Embryonic facial prominence (tissue), 1 donor: ENCODE measurements around the gene PPM1N.
A peak's percentile ranks its signal among the peaks of the same experiment; 100 is the strongest.

Experiments
- DNase-seq: peaks from one replicate; pipeline ENCODE4 v3.0.0-alpha.2; 2016; ENCODE audit errors: extremely low spot score

The PPM1N gene, protein sequence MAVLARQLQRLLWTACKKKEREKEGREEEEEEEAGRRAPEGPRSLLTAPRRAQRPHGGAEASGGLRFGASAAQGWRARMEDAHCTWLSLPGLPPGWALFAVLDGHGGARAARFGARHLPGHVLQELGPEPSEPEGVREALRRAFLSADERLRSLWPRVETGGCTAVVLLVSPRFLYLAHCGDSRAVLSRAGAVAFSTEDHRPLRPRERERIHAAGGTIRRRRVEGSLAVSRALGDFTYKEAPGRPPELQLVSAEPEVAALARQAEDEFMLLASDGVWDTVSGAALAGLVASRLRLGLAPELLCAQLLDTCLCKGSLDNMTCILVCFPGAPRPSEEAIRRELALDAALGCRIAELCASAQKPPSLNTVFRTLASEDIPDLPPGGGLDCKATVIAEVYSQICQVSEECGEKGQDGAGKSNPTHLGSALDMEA

DNA sequence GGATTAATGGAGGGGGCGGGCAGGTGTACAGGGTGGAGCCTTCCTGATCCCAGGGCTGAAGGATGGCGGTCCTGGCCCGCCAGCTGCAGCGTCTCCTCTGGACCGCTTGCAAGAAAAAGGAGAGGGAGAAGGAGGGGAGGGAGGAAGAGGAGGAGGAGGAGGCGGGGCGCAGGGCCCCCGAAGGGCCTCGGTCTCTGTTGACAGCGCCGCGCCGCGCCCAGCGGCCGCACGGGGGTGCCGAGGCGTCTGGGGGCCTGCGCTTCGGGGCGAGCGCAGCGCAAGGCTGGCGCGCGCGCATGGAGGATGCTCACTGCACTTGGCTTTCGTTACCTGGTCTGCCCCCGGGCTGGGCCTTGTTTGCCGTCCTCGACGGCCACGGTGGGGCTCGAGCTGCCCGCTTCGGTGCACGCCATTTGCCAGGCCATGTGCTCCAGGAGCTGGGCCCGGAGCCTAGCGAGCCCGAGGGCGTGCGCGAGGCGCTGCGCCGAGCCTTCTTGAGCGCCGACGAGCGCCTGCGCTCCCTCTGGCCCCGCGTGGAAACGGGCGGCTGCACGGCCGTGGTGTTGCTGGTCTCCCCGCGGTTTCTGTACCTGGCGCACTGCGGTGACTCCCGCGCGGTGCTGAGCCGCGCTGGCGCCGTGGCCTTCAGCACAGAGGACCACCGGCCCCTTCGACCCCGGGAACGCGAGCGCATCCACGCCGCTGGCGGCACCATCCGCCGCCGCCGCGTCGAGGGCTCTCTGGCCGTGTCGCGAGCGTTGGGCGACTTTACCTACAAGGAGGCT is at the start of gene PPM1N:
PPM1N (plus strand) TSS at position 33 of the 785 bp plus-strand sequence; CDS start at position 63, 30 bp downstream.
- DNase-seq: no peak

DNA sequence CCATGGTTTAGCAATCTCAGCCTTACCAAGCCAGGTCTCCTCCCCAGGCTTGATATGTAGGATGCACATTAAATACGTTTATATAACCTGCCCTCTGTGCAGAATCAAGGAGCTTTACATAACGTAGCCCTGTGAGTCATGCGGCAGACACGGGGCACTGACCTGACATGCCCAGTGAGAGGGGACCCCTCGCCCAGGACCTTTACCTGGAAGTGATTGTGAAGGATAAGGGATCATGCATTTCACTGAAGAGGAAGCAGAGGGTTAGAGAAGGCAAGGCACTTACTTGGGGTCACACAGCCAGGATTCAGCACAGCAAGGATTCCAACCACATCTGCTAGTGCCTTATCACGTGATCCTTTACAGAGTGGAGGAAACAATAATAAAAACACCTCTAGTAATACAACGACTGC is 49.4 kb upstream of the PPM1N start:
- DNase-seq: no peak

DNA sequence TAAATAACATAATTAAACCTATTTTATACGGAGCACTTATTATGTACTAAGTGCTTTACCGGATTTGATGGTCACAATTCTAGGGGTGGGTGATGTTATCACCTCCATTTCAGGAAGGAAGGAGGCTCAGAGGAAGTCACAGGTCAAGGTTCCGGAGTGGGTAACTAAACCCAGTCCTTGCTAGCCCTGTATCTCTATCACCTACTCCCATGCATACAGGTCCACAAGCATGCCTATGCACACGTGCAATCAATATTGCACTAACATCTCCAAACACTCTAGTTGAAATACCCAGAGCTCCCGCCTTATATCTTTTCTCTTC is 48.3 kb upstream of the PPM1N start:
- DNase-seq: no peak

DNA sequence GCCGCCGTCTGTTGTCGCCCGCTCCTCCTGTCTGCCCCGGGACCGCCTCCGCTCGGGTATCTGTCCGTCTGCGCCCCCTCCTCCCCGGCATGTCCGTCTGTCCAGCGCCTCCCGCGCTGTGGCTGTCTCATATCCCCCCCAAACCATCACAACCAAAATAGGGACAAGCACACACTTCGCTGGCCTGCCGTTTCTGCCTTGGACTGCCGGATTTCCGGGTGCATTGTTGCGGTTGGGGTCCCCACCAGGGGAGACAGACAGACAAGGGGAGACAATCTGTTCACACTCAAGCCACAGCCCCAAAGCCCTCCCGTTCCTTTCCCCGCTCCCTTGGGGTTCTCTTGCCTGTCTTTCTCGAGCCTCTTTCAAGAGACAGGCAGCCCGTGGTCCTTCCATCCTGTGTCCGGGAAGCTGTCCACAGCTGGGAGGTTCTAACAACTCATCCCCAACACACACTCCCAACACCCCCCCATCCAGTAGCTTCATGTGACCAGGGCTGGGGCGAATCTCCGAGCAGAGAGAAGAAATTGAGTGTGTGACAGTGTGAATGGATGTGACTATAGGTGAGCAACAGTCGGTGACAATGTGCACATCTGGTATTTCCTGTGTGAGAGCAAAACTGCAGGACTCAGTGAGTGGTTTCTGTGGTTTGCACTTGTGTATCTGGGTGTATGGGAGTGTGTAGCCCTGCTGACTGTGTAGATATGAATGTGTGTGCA is 47.0 kb upstream of the PPM1N start:
- no peak for DNase-seq

DNA sequence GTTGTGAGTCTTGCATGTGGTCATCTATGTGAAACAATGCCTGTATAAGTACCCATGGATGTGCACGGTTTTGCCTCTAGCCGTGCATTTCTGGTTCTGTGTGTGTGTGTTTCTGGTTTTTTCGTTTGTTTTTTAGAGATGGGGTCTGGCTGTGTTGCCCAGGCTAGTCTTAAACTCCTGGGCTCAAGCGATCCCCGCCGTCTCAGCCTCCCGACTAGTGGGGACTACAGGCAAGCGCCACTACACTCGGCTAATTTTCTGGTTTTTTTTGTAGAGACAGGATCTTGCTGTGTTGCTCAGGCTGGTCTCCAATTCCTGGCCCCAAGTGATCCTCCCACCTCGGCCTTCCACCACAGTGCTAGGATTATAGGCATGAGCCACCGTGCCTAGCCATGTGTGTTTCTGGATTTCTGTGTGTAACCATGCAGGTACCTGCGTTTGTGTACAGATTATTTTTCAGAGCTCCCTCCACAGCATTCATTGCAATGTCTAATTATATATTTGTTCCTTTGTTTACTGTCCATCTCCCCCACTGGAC is 46.3 kb upstream of the PPM1N start:
- DNase-seq: no peak

DNA sequence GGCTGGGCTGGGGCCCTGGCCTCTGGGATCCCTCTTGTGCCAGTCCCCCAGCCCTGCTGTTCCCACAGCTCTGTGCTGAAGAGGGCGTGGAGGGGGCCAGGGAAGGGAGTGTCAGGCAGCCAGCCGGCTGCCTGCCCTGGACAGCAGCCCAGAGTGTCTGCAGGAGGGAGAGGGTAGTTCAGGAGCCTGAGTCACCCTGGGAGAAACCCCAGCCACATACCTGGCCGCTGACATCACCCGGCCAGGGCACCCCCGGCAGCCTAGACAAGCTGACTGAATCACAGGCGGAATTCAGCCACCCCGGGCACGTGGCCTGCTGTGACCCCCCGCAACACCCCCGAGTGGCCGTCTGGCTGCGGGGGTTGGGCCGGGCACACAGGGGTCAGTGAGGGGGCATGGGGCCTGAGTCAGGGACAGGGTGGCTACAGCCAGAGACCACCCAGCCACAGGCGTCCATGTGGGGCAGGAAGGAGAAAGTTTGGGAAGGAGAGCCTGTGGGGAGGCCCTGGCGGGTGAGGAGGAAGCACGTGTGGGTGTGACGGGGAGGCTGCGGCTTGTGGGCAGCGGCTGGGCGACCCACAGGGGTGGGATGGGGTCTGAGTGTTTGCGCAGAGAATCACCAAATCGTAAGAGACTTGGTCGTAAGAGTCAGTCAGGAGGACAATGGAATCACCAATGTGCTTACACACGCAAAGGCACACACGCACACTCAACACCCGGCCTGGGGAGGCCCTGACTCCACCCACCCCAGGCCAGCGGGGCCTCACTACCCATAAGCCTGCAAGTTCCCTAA is 42.3 kb upstream of the PPM1N start:
- DNase-seq: no peak

DNA sequence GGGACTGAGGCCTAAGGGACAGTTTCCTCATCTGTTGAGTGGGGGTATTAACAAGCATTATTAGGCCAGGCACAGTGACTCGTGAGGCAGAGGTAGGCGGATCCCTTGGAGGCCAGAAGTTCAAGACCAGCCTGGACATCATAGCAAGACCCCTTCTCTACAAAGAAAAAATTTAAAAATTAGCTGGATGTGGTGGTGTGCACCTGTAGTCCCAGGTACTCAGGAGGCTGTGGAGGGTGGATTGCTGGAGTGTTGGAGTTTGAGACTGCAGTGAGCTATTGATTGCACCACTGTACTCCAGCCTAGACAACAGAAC is 41.8 kb upstream of the PPM1N start:
- DNase-seq: no peak

DNA sequence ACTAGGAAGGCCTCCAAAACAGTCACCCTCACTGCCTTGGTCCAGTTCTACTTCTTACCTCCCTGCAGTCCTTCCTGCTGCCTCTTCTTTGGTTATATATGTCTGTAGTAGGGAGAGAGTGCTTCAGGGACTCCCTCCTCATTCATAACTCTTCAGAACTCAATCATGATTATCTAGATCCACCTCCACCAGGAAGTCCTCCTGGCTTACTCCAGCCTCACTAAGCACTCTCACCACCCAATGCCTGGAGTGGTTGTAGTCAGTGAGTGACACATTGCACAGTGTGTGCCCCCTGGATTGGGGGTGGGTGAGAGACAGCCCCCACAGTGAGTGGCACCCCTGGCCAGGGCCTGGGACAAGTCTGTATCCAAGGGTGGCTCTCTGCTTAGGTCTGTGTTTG is 40.5 kb upstream of the PPM1N start:
- DNase-seq: no peak

DNA sequence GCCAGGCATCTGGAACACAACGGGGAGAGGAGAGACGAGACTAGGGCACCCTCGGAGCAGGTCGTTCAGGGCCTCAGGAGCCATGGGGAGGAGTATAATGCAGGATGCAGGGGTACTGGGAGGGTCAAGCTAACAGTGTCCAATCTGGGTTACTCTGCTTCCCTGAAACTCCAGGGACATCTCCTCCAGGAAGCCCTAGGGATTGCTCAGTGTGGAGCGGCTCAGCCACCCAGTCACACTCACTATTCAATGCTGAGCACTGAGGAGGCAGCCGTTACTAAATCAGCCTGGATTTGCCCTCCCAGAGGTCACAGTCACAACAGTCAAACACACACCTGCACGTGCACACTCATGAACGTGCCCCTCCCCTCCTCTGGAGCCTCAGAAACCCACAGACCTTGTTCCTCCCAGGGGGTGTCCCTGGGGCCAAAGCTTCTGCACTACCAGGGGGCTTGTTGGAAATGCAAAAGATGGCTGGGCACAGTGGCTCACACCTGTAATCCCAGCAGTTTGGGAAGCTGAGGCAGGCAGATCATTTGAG is 37.4 kb upstream of the PPM1N start:
- DNase-seq: no peak

DNA sequence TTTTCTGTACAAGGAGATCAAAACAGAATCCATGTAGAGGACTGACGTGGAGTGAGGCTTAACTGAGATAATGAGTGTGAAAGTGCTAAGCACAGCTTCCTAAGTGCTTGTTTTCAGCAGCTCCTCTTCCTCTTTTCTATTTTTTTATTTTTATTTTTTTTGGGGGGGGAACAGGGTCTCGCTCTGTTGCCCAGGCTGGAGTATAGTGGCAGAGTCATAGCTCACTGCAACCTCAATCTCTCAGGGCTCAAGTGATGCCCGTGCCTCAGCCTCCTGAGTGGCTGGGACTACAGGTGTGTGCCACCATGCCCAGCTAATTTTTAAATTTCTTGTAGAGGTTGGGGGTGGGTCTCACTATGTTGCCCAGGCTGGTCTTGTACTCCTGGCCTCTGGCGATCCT is 36.1 kb upstream of the PPM1N start:
- DNase-seq: no peak

DNA sequence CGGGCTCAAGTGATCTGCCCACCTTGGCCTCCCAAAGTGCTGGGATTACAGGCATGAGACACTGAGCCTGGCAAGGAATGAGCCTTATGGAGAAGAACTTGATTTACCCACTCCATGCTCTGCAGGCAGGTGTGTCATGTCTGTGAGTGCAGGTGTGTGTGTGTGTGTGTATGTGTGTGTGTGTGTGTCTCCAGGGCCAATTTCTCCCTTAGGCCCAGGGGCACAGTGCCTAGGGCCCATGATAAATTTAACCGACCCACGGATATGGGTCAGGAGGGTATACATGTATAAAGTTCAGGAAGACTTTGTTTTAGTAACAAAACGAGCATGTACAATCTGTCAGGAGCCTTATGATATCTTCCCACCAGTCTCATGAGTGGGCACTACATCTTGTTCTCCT is 35.0 kb upstream of the PPM1N start:
- no peak for DNase-seq

DNA sequence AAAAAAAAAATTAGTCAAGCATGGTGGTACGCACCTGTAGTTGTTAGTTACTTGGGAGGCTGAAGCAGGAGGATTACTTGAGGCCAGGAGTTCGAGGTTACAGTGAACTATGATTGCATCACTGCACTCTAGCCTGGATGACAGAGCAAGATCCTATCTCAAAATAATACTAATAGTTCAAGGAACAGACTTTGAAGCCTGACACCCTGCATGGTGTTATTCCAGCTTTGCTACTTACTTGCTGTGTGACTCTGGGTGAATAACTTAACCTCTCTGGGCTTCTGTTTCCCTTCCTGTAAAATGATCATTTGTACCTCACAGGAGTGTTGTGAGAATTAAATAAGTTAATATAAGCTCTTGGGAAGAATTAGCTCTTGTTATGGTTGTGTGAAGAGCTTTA is 34.0 kb upstream of the PPM1N start:
- DNase-seq: no peak

DNA sequence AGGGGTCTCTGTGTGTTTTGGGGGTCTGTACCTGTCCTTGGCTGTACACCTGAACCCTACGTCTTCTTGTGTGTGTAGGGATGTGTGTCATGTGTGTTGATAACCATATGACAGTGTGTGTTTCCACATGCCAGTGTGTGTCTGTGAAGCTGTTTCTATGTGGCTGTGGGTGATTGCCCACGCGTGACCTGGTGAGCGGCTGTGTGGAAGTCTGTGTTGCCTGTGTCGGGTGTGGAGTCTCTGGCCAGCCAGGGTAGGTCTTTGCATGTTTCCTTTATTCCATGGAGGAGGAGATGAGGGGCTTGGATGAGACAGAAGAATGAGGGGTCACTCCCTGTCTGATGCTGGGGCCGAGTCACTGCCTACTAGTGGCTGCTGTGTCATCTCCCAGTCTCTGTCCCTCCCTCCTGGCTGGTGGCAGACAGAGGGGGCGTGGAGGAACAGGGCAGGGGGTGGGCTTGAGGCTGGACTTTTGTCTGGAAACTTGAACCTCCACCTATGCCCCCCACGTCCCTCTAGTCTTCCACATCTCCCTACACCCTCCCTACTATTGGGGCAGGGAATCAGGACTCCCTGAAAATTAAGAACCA is 33.3 kb upstream of the PPM1N start:
- DNase-seq: no peak

DNA sequence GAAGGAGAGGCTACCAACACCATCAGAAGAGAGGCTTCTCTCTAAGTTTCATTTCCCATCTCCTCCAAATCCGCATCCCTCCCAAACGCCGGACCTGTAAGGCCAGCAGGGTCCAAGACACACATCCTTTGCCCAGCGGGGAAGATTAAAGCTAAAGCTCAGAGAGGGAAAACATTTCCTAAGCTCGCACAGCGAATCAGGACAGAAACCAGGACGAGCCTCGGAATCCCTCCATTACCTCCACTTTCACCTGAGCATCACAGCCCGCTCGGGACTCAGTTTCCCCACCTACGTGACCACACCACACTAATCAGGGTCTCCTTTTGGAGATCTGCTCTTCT is 31.2 kb upstream of the PPM1N start:
- no peak for DNase-seq

DNA sequence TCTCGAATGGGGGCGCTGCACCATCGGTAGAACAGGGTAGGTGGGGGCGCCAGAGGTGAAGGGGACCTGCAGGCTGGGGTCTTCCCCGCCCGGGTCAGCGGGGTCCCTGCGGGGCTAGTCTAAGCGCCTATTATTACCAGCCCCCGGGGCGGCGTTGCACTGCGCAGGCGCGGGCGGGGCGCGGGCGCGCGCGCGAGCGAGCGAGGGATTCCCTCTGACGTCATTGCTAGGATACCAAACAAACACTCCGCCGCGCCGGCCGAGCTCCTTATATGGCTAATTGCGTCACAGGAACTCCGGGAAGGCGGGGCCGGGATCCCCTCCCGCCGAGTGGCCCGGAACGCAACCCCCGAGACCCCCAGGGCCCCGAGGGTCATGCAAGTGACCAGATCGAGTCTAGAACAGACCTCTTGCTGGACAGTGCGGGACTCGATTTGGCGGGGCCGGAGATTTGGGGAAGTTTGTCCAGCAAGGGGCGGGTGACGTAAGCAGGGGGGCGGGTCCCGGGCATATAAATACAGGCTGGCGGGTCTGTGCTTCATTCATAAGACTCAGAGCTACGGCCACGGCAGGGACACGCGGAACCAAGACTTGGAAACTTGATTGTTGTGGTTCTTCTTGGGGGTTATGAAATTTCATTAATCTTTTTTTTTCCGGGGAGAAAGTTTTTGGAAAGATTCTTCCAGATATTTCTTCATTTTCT is 30.6 kb upstream of the PPM1N start, which contains the start of gene FOSB:
FOSB (plus strand) TSS at position 541 of the 703 bp plus-strand sequence. CDS start 591 bp downstream, outside the sequence.
- DNase-seq: peak; percentile 97

DNA sequence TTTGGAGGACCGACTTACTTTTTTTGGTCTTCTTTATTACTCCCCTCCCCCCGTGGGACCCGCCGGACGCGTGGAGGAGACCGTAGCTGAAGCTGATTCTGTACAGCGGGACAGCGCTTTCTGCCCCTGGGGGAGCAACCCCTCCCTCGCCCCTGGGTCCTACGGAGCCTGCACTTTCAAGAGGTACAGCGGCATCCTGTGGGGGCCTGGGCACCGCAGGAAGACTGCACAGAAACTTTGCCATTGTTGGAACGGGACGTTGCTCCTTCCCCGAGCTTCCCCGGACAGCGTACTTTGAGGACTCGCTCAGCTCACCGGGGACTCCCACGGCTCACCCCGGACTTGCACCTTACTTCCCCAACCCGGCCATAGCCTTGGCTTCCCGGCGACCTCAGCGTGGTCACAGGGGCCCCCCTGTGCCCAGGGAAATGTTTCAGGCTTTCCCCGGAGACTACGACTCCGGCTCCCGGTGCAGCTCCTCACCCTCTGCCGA is 30.0 kb upstream of the PPM1N start:
- DNase-seq: no peak

DNA sequence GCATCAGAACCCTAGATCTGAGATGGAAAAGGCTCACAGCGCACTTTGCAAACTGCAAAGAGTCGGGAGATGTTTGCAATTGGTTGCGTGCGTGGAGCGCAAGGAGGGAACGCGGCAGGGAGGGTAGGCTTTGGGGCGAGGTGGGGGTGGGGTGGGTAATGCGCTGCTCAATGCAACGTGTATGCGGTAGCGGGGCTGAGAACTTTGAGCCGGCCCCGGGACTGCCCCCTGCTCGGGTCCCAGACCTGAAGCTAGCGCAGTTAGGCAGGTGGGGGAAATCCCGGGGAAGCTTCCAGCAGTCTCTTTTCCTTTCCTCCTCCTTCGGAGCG is 29.5 kb upstream of the PPM1N start:
- DNase-seq: no peak

DNA sequence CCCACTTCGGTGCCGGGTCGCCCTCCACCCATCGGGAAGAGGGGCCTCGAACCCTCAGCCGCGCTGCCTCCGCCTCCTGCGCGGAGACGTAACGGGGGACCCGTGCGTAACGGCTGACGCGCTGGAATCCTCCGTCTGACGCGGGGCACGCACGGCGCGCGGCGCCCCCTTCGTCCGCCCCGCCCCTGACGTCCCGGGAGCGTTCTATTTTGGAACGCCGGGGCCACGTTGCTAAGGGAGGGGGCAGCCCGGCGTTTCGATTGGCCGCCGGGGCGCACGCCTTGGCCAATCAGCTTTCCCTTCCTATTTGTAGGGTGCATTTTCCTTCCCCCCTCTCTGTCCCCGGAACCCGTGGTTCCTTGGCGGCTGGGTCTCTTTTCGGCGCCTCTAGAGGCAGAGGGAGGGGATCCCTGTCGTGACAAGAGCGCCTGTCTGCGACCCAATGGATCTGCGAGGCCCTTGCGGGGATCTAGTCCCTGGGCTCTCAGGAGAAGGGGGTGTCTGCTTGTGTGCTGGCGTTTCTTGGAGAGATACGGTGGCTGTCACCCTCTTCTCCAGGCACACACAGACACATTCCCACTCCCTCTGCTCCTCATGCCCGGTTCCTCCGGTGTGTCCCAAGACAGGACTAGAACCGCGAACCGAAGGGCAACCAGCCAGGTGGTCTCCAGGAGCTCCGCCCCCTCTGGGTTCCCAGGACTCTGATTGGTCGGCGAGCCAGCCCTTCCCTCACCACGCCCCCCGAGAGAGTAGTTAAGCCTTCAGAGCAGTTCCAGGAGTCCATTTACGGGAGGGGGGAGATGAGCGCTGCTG is 28.9 kb upstream of the PPM1N start:
- DNase-seq: peak; percentile 81

DNA sequence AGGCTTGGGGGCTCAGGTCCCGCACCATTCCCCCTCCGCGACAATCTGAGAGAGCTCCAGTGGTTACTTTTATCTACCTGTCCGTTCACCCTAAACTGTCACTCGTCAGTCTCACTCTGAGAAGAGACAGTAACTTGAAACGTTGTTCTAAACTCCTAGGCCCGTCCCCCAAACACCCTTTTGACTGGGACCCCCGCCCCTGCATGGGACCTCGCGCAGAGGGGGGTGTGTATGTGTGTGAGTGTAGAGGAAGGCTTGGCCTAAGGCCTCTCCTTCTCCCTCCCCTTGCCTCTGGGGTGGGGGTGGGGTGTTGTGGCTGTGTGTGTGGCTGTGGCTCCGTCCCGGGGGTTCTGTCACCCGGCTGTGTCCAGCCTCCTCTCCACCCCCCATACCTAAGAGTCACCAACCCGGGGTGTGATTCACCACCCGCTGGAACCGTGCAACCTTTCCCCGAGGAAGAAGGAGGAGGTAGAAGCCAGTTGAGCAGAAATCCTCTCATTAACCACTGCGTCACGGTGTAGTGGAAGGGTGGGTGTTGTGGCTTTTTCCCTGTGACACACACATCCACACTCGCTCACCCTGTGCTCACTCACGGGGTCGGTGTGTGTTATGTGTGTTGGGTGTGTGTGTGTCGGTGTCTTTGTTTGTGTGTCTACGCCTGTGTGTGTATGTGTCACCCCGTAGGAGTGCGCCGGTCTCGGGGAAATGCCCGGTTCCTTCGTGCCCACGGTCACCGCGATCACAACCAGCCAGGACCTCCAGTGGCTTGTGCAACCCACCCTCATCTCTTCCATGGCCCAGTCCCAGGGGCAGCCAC is 28.1 kb upstream of the PPM1N start:
- DNase-seq: no peak
